ENCODE measurements around the gene GRIFIN.

Gene GRIFIN

DNA sequence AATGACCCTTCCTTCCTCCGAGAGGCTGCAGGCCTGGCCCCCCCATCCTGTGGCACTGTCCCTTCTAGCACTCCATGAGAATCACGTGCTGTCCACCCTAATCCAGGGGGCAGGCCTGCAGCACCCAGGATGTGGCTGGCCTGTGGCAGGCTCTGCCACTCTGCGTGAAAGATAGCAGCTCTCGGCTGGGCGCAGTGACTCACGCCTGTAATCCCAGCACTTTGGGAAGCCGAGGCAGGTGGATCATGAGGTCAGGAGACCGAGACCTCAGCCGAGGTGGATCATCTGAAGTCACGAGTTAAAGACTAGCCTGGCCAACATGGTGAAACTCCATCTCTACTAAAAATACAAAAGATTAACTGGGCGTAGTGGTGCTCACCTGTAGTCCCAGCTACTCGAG lies 24.5 kb upstream of the GRIFIN start:
- in situ Hi-C loops (cut with HindIII; ENCODE audit: low sequenced_read_pairs), result no loop called here

DNA sequence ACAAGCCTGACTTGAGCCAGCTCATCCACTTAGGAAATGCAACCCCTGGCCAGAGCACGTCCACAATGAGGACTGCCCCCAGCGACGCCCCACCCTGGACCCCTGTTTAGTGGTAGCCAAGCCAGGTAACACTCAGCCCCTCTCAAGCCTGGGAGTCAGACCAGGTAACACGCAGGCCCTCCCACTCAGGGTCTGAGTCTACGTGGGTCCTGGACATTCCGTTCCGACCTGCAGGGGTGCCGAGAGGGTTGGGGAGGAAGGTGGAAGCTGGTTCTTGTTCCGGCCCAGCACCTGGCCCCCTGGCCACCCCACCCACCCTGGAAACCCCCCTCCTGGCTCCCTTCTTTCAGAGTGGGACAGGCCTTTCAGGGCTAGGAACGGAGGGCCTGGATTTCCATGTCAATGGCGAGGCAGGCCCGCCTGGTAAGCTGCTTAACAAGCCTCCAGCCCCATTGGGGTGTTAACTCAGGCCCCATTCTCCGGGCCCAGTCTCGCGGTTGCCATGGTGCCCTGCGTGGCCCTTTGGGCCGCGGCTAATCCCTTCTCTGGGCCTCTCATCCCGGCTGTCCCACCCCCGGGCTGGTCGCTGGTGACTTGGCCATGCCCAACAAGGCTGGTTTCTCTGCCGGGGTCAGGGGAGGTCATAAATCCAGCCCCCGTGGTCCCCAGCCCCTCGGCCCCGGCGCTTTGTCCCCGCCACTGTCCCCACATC lies 23.7 kb upstream of the GRIFIN start:
- in situ Hi-C loops (cut with HindIII; ENCODE audit: low sequenced_read_pairs), result loop anchor here (10.0 kb wide), 1 partner anchor 195 kb away; no protein-coding TSS in a partner anchor

DNA sequence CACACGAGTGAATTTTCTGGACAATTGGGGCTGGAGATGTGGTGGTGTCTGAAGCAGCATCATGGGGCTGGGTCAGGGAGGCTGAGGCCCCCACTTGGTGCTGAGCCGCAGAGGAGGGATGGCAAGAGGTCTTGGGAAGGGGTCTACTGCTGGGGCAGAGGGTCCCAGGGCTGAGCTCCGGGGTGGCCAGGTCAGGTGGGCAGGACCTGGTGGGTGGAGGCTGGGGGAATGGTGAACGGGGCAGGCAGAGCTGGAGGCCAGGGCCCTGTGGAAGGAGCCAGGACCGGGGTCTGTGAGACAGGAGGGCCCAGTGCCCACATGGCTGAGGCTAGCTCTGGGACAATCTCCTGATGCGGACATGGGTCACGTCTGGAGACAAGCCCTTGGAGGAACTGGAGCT lies 23.0 kb upstream of the GRIFIN start:
- in situ Hi-C loops (cut with HindIII; ENCODE audit: low sequenced_read_pairs), result loop anchor here (10.0 kb wide), 1 partner anchor 196 kb away; no protein-coding TSS in a partner anchor

DNA sequence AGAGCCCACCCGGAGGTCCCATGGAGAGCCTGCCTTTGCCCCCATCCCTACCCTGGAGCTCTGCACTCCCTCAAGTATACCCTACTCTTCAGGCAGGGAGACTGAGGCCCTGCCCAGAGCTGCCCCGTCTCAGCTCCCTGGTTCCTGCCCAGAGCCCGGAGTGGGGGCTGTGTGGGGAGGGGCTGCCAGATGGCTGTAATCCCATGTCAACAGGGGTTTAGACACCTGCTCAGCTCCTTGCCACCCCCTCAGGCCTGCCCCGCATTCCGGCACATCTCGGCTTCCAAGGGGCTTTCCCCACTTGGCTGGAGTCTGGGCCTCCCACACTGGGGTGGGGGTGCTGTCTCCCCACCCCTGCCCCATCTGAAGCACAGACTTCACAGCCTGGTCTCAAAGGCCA lies 22.5 kb upstream of the GRIFIN start:
- in situ Hi-C loops (cut with HindIII; ENCODE audit: low sequenced_read_pairs), result loop anchor here (10.0 kb wide), 1 partner anchor 196 kb away; no protein-coding TSS in a partner anchor

DNA sequence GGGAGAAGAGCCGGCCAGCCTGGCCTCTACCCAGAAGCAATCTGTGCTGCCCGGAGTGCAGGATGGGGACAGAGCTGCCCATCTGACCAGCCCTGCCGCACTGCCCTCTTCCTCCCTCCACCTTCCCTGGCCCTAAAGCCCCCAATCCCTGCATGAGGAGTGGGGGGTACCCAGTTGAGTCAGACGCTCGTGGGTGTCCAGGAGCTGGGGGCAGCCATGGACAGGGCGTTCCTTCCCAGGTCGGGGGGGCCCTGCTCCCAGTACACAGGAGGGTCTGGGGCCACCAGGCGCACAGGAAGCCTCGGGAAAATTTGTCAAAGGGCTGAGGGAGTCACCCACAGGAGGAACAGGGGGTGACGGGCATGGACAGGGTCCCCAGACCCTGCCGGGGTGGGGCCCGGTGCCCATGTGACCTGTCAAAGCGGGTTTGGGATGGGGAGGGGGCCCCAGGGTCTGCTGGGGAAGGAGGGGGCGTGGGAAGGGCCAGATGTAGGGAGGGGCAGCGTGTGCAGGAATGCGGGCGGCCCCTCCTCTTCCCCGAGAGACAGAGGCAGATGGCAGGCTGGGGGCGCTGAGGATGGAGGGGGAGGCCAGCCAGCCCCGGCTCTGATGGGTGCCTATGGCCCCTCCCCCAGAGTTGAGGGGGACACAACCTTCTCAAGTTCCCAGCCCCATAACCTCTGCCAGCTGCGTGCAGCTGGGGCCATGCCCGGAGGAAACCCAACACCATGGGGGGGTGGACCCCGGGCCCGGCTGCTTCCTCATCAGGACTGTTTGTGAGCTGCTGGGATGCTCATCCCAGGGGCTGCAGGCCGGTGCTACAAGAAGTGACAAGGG lies 21.5 kb upstream of the GRIFIN start:
- in situ Hi-C loops (cut with HindIII; ENCODE audit: low sequenced_read_pairs), result loop anchor here (10.0 kb wide), 1 partner anchor 197 kb away; no protein-coding TSS in a partner anchor

DNA sequence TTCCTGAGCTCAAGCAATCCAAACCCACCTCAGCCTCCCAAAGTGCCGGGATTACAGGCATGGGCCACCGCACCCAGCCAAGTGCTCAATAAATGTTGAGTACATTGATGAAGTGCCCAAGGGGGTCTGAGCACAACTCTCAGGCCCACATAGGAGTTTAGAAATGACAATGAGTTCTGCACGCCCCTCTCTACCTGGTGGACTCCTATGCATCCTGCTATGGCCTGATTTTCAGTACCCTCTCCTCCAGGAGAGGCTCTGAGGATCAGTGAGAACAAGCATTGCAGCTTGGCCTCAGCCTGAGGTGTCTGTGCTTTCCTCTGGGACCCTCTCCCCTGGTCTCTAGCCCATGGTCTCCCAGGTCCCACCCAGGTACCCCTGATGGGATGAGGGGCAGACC lies 20.9 kb upstream of the GRIFIN start:
- in situ Hi-C loops (cut with HindIII; ENCODE audit: low sequenced_read_pairs), result loop anchor here (10.0 kb wide), 1 partner anchor 198 kb away; no protein-coding TSS in a partner anchor

DNA sequence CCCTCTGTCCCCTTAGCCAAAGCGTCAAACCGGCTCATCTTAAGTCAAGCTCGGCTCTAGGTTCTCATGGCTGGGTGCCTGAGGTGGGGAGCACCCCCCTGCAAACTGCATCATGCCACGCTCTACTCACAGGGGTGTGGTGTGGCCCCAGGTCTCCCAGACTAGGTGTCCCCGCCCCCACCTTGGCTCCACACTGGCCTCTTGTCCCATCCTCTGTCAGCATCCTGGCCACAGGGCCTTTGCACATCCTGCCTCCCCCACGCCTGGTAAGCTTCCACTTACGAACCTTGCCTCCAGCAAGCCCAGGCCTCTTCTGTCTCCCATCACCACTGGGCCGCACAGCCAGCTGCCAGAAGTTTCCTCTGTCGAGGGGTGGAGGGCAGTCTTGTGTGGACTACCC lies 20.2 kb upstream of the GRIFIN start:
- in situ Hi-C loops (cut with HindIII; ENCODE audit: low sequenced_read_pairs), result loop anchor here (10.0 kb wide), 1 partner anchor 198 kb away; no protein-coding TSS in a partner anchor

DNA sequence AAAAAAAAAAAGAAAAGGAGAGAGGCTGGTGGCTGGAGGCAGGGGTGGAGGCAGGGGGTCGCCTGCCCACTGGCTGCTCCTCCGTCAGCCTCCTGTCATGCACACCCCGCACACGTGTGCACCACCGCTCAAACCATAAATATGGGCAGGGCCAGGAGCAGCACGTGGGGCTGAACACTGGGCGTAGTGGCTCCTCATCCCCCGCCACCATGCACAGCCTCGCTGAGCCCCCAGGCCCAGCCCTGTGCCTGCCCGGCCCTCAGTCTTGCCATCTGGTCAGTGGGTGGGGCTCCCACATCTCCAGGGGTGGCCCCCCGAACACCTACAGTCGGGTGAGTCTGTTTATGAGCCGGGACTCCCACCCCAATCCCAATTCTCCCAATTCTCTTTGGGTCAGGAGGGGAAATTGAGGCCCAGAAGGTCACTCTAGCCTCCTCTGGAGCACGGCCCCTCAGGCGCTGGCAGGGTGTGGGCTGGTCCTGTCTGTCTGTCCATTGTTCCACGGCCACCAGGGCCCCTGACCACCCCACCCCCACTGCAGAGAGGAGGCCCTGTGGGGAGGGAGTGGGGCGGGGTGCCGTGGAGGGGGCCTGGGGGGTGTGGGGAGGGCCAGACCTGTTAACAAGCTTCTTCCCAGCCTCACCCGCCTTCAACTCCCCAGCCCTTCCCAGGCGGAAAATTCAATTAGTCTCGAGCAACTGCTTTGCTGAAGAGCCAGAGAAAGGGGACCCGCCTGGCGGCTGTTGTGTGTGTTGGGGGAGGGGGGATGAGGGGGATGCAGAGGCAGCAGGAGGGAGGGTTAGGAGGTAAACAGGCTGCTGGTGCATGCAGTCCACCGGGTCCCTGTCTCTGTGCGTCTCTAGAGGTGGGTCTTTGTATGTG lies 19.5 kb upstream of the GRIFIN start:
- in situ Hi-C loops (cut with HindIII; ENCODE audit: low sequenced_read_pairs), result loop anchor here (10.0 kb wide), 1 partner anchor 199 kb away; no protein-coding TSS in a partner anchor

DNA sequence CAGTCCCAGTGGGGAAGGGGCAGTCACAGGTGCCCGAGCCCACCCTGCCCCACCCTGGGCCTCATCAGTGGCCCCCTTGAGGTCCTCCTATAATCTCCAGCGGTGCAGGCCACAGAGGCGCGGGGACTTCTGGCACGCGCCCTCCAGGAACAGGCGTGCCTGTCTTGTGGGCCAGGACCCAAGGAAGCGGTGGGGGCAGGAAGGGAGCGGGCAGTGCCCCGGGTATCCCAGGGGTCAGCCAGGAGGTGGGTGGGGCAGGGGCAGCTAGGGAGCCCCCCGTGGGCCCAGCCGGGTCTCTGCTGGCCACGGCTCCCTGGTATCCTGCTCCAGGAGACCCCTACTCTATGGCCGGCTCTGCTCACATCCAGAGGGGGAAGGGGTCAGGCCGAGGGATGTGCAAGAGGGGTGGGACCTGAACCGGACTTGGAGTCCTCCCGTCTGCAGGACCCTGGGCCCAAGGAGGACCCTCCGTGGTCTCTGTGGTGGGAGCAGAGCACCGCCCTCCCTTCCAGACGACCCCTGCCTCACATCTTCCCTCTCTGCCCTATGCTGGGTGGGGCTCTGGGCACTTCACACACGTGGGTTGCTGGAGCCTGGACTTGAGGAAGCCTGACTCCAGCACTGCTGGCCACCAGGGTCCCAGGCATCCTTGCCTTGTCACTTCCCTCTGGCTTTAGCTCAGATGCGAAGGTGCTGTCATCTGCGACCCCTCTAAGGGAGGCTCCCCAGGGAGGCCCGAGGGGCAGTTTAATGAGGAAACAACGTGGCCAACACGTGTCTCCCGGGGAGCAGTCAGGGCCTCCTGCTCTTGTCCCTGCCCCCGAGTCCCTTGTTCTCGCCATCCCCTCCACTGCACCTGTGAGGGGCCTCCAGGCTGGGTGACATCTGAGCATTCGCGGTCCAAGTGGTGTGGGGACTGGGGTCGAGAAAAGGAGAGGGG lies 18.3 kb upstream of the GRIFIN start:
- in situ Hi-C loops (cut with HindIII; ENCODE audit: low sequenced_read_pairs), result loop anchor here (10.0 kb wide), 1 partner anchor 200 kb away; no protein-coding TSS in a partner anchor

DNA sequence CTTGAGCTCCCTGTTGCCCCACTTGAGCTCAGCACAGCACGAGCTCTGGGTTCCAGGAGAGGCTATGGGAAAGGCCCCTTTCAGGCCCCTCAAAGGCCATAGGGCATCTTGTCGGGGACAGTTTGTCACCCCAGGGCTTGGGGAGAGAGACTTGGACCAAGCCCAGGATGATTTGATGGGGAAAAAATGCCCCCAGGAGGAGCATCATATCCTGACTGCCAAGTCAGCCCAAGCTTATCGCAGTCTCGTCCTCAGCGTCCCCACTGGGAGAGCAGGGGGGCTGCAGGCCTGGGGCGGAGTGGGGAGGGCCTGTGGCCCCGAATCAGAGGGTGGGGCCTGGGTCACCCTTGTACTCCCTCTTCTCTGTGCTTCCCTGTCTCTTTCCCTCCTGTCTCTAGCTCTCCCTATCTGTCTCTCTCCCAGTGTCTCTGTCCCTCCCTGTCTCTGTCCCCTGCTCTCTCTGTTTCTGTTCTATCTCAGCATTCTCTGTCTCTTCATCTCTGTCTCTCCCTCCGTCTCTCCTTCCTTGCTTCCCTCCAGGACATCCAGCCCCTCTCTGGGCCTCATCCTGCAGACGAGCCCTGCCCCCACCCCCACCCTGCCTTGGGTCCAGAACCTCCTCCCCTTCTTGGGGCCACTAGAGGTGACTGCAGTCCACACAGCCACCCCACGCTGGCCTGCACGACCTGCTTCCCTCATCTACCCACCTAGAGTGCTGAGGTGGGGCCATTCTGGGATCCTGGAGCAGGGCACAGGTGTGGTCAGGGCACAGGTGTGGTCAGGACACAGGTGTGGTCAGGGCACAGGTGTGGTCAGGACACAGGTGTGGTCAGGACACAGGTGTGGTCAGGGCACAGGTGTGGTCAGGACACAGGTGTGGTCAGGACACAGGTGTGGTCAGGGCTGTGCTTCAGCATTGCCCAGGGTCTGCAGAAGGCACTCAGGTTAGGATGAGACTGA lies 17.3 kb upstream of the GRIFIN start:
- in situ Hi-C loops (cut with HindIII; ENCODE audit: low sequenced_read_pairs), result loop anchor here (10.0 kb wide), 1 partner anchor 201 kb away; no protein-coding TSS in a partner anchor

DNA sequence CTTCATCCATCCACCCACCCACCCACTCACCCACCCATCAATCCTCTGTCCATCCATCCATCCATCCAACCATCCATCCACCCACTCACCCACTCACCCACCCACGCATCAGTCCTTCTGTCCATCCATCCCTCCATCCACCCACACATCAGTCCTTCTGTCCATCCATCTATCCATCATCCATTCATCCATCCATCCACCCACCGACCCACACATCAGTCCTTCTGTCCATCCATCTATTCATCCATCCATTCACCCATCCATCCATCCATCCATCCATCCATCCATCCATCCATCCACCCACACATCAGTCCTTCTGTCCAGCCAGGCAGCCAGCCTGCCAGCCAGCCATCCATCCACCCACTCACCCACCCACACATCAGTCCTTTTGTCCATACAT lies 15.8 kb upstream of the GRIFIN start:
- in situ Hi-C loops (cut with HindIII; ENCODE audit: low sequenced_read_pairs), result loop anchor here (10.0 kb wide), 1 partner anchor 203 kb away; no protein-coding TSS in a partner anchor

DNA sequence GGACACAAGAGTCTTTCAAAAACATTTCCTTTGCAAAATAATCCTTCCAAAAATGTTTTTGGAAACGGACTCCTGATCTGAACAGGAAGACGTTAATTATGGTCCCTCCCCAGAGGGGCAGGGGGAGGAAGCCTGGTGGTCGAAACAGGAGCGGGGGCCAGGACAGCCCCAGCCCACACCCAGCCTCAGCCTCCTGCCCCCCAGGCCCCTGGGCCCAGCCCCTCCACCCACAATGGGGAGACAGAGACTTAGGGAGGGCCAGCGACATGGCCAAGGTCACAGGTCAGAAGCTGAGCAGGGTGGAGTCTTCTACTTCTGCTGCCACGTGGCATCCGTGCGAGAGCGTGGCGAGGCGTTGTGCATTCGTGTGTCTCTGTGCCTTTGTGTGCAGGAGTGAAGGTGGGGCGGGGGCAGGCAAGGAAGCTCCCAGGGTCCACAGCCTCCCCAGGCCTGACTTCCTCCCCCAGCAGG lies 14.0 kb upstream of the GRIFIN start:
- in situ Hi-C loops (cut with HindIII; ENCODE audit: low sequenced_read_pairs), result loop anchor here (10.0 kb wide), 1 partner anchor 205 kb away; no protein-coding TSS in a partner anchor

DNA sequence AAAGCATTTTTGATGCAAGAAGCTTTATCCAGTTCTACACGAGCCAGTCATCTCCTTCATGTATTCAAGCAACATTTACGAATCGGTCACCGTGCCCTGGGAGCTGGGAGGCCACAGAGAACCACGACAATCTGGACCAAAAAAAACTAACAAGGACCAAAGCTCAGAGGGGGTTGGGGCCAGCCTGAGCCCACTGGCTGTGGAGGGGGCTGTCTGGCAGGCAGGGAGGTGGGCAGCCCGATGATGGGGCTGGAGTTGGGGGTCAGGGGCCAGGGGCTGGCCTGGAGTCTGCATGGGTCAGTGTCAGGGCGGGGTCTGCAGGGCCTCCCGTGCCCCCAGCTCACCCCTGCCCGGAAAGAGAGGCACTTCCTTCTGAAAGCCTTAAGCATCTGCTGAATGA lies 12.5 kb upstream of the GRIFIN start:
- in situ Hi-C loops (cut with HindIII; ENCODE audit: low sequenced_read_pairs), result loop anchor here (5.0 kb wide), 1 partner anchor 41 kb away; no protein-coding TSS in a partner anchor

DNA sequence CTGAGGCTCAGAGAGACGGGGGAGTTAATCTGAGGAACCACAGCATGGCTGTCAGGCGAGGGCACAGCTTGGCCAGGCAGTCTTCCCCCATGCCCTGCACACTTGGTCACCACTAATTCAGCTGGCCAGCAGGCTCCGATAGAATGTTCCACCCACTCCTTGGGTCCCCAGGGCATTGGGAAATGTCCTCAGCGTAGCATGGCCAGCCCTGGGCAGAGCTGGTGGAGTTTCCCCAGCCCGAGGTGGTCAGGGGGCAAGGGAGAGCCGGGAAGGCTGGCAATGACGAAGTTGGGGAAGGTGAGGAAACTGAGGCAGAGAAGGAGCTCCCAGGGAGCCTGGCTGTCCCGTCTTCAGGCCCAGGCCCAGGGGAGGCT lies 12.1 kb upstream of the GRIFIN start:
- in situ Hi-C loops (cut with HindIII; ENCODE audit: low sequenced_read_pairs), result loop anchor here (5.0 kb wide), 1 partner anchor 41 kb away; no protein-coding TSS in a partner anchor

DNA sequence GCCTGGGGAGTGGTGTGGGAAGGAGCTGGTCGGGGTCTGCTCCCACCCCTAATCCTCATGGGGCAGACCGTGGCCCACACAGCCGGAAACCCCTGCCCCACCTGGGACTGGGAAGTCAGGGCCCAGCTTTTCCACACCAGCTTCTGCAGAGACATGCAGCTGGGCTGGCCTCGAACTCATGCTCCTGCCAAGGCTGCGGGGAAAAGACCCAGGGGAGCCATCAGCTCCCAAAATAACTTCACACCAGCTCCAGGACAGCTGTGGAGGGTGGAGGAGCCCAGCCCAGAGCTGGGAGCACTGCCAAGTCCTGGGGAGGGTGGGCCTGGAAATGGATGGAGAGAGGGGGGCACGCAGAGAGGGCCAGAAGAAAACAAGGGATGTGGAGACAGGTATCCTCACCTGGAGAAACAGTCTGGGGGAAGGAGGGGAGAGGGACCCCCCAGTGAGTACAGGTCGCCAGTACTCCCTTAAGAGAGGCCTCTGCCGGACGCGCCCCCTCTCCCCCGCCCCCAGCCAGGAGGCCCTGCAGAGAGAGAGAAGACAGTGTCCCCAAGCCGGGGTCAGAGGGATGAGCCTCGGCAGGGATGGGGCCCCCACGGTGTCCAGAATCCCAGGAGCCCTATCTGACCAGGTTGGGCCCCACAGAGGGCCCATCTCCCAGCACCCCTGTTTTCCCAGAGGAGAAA lies 11.5 kb upstream of the GRIFIN start:
- in situ Hi-C loops (cut with HindIII; ENCODE audit: low sequenced_read_pairs), result loop anchor here (5.0 kb wide), 1 partner anchor 40 kb away; no protein-coding TSS in a partner anchor

DNA sequence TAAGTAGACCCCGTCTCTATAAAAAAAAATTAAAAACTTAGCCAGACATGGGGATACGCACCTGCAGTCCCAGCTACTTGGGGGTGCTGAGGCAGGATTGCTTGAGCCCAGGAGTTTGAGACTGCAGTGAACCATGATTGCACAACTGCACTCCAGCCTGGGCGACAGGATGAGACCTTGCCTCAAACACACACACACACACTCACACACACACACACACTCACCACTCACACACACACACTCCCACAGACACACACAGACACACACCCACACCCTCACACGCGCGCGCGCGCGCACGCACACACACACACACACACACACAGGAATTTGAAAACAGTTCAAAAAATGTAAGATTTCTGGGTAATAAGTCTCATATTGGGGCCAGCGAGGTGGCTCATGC lies 8.7 kb upstream of the GRIFIN start:
- in situ Hi-C loops (cut with HindIII; ENCODE audit: low sequenced_read_pairs), result loop anchor here (5.0 kb wide), 2 partner anchors 38 to 82 kb away; no protein-coding TSS in a partner anchor

DNA sequence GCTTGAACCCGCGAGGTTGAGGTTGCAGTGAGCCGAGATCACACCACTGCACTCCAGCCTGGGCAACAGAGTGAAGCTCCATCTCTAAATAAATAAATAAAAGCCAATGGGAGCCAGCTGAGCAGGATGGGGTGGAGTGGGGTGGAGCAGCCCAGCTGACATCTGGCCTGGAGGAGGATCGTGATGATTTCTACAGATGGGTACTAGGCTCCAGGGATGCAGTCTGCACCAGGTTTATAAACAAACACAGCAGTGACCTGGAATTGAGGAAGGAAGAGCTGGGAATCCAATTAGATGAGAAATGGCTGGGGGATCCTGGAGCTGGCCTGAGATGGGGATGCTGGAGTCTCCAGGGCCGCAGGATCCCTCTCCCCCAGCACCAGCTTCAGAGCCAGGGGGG lies 7.3 kb upstream of the GRIFIN start:
- in situ Hi-C loops (cut with HindIII; ENCODE audit: low sequenced_read_pairs), result loop anchor here (5.0 kb wide), 1 partner anchor 84 kb away; no protein-coding TSS in a partner anchor

All from endothelial cell of hepatic sinusoid (primary cell).